A549 (cell line): ENCODE results near the gene SPTB.

Experiments used
- EP300 ChIP-seq, 2 experiments: fragments of >200 bp; sonication (Bioruptor Twin); formaldehyde crosslinking; IDR thresholded peaks; 2 replicates in 1 of 2; 3 replicates in 1 of 2; pipeline ENCODE4 v1.6.1; 2016 to 2017
- MAFK ChIP-seq: fragments of 450-650 bp; IDR thresholded peaks from 2 replicates; pipeline ENCODE4 v1.6.1; 2014; ENCODE audit not compliant: partially characterized antibody
- PBX3 ChIP-seq: IDR thresholded peaks from 2 replicates; pipeline ENCODE4 v1.6.1; 2012
- POLR2A ChIP-seq: IDR thresholded peaks from 2 replicates; pipeline ENCODE4 v1.6.1; 2012; ENCODE audit warnings: mild to moderate bottlenecking, low read length
- RCOR1 ChIP-seq: fragments of 150-350 bp; IDR thresholded peaks from 2 replicates; pipeline ENCODE4 v1.6.1; 2014; ENCODE audit warnings: antibody characterized with exemption, low read length, low read depth
- SMC3 ChIP-seq: fragments of >200 bp; sonication (Bioruptor Twin); formaldehyde crosslinking; IDR thresholded peaks from 3 replicates; pipeline ENCODE4 v1.6.1; 2018; ENCODE audit warnings: inconsistent platforms
- USF2 ChIP-seq: fragments of 450-650 bp; IDR thresholded peaks from 2 replicates; pipeline ENCODE4 v1.6.1; 2014; ENCODE audit warnings: antibody characterized with exemption
- TF ChIP-seq, protein P1 (sequence below): fragments of >200 bp; sonication (Bioruptor Twin); formaldehyde crosslinking; IDR thresholded peaks from 3 replicates; pipeline ENCODE4 v1.5.1; 2016
- TF ChIP-seq, protein P2 (sequence below): fragments of 200-600 bp; sonication (generic); IDR thresholded peaks from 2 replicates; pipeline ENCODE4 v1.6.1; 2016; ENCODE audit warnings: antibody characterized with exemption, mild to moderate bottlenecking, moderate library complexity
- TF ChIP-seq, protein P3 (sequence below): fragments of 150-350 bp; IDR thresholded peaks from 2 replicates; pipeline ENCODE4 v1.6.1; 2014; ENCODE audit warnings: low read depth, mild to moderate bottlenecking, low read length

DNA sequence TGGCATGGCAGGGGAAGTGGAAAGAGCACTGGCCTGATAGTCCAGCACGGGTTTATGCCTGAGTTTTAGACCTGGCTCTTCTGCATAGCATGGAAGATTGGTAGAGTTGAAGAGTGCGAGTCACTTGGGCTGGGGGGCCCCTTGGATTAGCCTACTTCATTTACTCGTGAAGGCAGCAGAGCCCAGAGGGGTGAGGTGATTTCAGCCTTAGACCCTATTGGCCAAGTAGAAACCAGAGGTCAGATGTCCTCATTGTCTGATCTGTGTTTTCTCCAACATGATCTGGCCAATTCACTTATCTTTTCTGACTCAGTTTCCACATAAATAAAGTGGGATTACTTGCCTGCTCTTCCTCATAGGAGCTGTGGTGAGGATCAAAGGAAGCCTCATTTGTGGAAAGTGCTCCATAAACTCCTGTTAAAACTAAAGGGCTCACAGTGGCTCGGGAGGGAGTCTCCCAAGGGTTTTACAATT lies 173.6 kb downstream of the SPTB start:
- TF ChIP-seq POLR2A (no peak), MAFK (no peak), PBX3 (no peak), EP300 (IDR thresholded peaks at IDR 0.05) (no peak), RCOR1 (no peak), USF2 (no peak), SMC3 (no peak)
- TF ChIP-seq, protein P1, sequence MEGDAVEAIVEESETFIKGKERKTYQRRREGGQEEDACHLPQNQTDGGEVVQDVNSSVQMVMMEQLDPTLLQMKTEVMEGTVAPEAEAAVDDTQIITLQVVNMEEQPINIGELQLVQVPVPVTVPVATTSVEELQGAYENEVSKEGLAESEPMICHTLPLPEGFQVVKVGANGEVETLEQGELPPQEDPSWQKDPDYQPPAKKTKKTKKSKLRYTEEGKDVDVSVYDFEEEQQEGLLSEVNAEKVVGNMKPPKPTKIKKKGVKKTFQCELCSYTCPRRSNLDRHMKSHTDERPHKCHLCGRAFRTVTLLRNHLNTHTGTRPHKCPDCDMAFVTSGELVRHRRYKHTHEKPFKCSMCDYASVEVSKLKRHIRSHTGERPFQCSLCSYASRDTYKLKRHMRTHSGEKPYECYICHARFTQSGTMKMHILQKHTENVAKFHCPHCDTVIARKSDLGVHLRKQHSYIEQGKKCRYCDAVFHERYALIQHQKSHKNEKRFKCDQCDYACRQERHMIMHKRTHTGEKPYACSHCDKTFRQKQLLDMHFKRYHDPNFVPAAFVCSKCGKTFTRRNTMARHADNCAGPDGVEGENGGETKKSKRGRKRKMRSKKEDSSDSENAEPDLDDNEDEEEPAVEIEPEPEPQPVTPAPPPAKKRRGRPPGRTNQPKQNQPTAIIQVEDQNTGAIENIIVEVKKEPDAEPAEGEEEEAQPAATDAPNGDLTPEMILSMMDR: no peak
- TF ChIP-seq, protein P2, sequence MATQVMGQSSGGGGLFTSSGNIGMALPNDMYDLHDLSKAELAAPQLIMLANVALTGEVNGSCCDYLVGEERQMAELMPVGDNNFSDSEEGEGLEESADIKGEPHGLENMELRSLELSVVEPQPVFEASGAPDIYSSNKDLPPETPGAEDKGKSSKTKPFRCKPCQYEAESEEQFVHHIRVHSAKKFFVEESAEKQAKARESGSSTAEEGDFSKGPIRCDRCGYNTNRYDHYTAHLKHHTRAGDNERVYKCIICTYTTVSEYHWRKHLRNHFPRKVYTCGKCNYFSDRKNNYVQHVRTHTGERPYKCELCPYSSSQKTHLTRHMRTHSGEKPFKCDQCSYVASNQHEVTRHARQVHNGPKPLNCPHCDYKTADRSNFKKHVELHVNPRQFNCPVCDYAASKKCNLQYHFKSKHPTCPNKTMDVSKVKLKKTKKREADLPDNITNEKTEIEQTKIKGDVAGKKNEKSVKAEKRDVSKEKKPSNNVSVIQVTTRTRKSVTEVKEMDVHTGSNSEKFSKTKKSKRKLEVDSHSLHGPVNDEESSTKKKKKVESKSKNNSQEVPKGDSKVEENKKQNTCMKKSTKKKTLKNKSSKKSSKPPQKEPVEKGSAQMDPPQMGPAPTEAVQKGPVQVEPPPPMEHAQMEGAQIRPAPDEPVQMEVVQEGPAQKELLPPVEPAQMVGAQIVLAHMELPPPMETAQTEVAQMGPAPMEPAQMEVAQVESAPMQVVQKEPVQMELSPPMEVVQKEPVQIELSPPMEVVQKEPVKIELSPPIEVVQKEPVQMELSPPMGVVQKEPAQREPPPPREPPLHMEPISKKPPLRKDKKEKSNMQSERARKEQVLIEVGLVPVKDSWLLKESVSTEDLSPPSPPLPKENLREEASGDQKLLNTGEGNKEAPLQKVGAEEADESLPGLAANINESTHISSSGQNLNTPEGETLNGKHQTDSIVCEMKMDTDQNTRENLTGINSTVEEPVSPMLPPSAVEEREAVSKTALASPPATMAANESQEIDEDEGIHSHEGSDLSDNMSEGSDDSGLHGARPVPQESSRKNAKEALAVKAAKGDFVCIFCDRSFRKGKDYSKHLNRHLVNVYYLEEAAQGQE: no peak
- TF ChIP-seq, protein P3, sequence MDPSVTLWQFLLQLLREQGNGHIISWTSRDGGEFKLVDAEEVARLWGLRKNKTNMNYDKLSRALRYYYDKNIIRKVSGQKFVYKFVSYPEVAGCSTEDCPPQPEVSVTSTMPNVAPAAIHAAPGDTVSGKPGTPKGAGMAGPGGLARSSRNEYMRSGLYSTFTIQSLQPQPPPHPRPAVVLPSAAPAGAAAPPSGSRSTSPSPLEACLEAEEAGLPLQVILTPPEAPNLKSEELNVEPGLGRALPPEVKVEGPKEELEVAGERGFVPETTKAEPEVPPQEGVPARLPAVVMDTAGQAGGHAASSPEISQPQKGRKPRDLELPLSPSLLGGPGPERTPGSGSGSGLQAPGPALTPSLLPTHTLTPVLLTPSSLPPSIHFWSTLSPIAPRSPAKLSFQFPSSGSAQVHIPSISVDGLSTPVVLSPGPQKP: no peak
